Stimulated activated CD4-positive, alpha-beta T cell treated with anti-CD3 and anti-CD28 coated beads, TNF-alpha, amount 100 ng/mL, for 4 hours (primary cell): ENCODE measurements around the gene ADRA2B.

Experiments used
- DNase-seq, 3 experiments: peaks; one replicate each; pipeline ENCODE4 v3.0.0-alpha.2; 2020; ENCODE audit warnings: low read depth in 3 of 3

The ADRA2B gene

DNA sequence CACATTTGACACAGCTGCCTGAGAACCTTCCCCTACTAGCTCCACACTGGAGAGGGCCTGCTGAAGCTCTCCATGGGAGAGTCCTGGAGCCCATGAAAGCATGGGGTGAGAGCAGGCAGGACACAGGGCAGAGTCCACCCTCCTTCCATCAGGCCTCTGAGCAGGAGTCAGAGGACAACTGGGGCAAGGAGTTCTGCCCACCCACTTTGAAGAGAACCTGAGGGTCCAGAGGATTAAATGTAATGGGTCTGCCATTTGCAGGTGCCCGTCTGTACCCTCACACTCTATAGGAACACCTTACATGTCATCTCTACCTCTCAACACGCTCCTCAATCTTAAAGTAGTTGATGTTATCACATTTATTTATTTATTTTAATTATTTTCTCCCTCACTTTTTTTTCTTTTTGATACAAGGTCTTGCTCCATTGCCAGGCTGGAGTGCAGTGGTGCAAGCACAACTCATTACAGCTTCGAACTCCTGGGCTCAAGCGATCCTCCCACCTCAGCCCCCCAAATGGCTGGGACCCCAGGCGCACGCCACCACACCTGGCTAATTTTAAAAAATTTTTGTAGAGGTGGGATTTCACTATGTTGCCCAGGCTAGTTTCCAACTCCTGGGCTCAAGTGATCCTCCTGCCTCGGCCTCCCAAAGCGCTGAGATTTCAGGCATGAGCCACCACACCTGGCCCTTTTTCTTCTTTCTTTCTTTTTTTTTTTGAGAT is 10.2 kb downstream of the ADRA2B start:
- no peak for DNase-seq

DNA sequence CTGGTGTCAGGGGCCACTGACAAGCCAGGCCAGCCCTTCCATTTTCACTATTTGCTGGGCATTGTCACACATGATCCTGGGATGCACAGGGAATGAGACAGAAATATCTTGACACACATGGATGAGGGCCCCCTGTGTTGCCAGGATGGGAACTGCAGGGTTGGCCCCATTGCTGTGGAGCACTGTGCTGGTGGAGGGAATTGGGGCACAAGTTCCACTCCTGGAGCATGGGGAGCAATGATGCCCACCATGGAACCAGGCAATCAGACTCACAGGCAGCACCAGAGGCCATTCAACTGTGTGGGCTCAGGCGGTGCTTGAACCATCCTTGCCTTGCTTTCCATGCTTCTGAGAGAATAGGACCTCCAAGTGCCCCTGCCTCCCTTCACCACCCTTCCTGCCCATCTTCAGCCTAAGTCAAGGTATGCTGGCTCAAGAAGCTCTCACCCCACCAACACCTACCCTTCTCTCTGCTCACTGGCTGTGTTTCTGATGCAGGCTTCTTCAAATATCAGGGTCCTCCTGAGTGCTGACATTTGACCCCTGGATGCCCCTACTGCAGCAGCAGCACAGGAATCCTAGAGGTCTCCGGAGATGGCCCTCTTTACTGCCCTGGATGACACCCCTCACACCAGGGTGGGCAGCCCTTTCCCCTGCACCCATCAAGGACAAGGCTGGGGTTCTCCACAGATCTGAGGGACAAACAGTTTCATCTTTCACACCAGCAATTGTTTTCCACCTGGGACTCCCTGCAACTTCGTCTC is 11.0 kb downstream of the ADRA2B start:
- DNase-seq: no peak

DNA sequence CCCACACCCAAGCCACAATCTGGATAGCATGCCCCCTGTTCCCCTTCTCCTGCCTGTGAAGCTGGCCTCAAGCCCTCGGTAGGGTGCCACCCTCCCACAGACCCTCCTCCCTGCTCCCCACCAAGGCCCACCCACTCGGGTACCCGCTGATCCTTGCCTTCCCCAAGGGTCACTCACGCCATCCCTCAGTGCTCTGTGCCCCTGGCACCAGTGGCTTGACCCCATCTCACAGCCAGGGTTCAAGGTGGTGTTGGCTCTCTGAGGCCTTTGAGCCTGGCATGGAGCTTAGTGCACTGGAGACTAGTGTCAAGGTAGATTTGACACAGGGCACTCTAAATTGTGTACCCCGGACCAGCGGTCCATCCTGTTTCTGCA is 11.9 kb downstream of the ADRA2B start:
- DNase-seq: no peak

DNA sequence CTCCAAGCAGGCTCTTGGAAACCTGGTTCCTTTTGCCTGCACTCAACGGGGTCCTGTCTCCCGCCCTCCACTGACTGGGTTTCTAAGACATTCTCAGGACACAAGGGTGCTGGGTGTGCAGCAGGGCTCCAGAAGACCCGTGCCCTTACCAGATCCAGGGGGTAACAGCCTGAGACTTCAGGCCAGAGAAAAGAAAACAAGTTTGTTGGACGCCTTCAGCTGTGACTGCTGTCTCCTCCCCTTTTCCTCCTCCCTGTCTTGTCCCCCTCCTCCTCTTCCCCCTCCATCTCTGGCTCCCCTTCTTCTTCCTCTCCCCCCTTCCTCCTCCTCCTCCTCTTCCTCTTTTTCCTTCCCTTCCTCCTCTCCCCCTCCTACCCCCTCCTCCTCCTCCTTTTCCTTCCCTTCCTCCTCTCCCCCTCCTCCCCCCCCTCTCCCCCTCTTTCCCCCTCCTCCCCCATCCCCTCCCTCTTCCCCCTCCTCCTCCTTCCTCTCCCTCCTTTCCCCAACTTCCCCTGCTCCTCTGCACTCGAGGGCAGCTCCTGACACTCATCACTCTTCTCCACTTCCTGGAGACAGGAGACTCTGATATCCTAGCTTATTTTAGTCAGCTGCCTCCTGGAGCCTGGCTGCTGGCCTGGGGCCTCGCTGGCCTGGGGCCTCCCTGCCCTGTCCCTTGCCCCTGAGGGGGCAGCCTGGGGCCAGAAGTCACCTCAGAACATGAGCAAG is 12.4 kb downstream of the ADRA2B start:
- no peak for DNase-seq

DNA sequence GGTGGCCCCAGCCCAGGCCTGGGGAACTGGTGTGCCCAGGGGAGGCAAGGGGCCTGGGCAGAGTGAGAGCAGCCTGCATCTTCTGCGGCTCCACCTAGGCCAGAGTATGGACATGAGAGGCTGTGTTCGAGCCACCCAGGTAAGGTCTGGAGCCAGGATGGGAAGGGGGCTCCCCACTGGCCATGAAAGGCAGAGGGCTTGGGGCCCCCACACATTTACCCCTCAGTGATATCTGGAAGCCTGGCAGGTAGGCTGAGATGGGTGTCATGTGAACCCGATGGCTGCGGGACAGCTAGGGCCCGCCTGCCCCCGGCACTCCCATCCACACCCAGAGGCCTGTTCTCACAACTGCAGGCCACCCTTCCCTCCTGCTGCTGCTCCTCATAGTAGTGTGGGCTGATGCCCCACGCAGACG is 13.2 kb downstream of the ADRA2B start:
- DNase-seq: no peak

DNA sequence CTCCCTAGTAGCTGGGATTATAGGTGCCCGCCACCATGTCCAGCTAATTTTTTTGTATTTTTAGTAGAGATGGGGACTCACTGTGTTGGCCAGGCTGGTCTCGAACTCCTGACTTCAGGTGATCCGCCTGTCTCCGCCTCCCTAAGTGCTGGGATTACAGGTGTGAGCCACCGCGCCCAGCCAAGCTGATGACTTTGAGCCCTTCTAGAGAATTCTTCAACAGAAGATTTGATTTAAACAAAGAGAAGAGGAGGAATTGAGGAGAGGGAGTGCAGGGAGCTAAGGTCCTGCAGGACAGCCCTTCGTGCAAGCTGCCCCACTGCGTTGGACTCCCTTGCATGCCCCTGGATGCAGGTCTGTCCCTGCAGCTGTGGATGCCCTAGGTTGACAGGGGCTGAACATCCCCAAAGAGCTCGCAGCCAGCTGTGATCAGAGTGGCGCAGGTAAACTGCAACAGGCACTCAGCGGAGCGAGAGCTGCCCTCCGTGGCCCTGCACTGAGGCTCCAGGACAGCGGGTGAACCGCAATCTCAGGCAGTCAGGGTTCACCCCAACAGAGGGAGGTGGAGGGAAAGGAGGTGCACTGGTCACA is 13.7 kb downstream of the ADRA2B start:
- DNase-seq: no peak

DNA sequence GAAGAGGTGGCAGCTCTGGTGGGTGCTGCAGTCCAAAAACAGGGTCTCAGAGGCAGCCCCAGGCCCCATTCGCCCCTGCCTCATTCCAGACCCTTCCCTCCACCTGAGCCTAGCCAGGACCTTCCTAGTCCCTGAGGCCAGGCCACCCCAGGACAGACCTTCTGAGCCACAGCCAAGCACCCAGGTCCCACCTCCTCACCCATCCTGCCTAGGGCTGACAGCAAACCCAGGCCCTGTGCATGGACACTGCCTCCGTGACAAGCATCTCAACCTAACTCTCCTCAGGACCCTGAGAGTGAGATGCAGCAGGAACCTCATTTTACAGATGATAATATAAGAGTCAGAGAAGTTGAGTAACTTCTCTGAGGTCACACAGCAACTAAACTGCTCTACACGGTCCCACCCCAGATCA is 15.5 kb downstream of the ADRA2B start:
- DNase-seq: no peak

DNA sequence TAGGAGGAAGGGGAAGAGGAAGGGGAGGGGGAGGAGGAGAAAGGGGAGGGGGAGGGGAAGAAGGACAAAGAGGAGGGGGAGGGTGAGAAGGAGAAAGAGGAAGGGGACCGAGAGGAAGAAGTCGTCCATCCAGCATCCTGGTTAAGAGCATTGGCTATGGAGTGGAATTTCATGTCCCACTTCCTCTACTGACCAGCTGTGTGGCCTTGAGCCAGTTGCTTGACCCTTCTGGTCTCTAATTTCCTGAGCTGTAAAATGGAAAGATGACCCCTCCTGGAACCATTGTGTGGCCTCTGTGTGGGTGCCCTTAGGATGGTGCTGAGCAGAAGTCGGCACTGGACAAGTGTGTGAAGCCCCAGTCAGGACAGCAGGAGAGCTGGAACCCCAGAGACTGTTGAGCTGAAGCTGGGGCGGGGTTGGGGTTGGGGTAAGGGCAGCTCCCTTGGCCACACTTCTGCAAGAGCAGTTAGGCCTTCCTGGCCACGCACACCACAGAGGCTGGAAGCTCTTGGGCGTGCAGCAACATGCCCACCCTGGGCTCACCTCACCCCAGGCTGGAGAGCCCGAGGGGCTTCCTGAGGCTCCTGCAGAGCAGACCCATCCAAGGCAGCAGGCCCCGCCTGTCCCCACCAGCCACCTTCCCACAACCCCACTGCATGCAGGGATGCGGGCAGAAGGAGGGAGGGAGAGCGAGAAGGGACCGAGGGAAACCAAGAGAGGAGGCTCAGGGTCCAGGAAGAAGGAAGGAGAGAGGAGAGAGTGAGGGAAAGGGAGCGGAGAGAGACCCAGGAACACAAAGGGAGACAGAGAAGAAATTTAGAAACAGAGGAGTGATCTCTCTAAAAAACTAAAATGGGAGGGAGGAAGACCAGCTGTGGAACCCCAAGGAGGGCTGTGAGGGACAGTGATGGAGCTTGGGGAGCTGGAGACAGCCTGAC is 16.2 kb downstream of the ADRA2B start:
- no peak for DNase-seq

DNA sequence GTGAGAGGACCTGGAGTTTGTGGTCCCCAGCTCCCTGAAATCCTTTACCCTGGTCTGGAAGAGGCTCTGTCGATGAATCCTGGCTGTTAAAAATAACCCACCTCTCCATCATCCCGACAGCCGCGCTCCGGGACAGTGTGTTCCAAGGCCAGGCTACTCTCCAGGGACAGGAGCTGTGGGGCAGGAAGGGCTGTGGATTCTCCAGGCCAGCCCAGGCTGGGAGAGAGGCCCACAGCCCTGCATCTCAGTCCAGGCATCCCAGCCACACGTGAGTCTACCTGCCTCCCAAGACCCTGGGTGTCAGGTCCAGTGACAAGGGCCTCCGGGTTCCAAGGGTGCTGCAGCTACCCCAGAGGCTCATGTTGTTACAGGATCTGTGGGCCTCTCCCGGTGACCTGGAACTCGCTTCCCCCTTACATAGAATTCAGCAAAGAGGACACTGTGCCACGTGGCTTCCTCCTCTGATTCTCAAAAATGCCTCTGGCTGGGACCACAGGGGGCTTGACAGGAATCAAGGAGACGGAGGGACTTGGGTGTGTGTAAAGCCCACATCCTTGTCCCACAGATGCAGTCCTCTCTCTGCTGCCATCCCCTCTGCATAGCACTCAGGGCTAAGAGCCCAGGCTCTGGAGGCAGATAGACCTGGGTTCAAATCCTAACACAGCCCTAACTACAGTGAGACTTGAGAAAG is 17.3 kb downstream of the ADRA2B start:
- no peak for DNase-seq

DNA sequence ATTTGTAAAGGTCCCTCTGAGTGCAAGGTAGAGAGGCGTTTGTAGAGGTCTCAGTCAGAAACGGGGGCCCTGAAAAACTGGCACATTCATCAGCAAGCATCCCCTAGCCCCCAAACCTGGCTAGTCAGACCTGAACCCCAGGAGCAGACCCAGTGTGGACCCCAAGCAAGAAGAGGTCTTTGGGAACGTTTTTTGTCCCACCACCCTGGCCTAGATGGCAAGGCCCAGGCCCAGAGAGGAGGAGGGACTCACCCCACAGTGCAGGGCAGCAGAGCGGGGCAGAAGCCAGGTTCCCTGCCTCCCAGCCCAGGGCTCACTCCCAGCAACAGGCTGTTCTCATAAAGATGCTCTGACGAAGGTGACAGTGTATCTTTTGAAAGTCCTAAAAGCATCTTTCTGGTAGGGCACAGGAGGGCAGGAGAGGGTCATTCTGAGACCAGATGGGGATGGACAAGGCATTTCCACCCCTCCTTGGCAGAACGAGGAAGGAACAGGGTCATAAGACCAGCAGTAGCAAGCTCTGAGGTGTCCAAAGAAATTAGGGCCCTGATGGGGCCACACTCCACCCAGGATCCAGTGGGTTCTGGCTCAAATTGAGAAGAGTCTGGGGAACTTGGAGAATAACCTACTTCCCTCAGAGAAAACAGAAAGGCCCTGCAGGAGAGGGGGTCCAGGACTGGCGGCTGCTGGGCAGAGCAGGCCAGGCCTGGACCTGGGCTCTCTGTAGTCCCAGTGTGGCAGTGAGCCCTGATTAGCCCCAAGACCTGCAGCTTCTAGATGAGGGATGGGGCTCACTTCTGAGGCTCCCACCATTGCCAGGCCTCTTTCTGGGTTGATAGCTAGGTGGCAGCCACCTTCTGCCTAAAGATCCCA is 18.2 kb downstream of the ADRA2B start:
- DNase-seq: no peak

DNA sequence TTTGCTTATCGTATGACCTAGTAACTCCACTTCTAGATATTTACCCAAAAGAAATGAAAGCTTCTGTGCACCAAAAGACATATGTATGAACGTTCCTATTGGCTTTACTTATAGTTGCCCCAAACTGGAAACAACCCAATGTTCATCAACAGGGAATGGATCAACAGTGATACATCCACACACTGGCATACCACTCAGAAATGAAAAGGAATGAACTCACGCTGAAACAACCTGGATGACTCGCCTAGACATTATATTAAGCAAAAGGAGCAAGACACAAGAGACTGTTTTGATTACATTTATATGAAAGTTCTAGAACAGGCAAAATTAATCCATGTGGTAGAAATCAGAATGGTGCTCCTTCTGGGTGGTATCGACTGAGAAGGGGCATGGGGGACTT is 18.9 kb downstream of the ADRA2B start:
- DNase-seq: no peak

DNA sequence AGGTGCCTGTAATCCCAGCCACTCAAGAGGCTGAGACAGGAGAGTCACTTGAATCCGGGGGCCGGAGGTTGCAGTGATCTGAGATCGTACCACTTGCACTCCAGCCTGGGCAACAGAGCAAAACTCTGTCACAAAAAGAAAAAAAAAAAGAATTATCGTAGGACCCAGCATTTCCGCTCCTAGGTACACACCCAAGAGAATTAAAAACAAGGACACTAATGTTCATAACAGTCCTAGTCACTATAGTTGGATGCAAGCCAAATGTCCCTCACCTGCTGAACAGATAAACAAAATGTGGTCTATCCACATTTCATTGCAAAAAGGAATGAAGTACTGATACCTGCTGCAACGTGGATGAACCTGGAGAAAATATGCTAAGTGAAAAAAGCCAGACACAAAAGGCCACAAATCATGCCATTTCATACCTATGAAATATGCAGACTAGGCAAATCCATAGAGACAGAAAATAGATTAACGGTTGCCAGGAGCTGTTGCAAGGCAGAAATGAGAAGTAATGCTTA is 21.2 kb downstream of the ADRA2B start:
- DNase-seq: no peak

DNA sequence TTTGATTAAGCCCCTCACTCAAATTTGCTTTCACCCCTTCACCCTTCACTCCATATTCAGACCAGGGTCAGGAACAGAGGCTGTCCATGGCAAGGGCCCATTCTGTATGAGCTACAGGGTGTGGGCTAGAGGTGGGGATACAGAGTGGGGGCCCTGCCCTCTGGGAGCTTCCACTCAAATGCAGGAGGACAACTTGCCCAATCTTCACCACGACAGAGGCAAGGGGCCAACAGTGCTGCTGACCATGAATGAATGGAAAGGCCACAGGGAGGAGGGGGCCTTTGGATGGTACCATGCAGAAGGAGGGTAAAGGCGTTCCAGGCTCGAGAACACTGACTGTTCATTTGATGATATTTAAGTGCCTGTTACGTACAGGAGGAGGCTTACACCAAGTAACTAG is 22.8 kb downstream of the ADRA2B start:
- no peak for DNase-seq

DNA sequence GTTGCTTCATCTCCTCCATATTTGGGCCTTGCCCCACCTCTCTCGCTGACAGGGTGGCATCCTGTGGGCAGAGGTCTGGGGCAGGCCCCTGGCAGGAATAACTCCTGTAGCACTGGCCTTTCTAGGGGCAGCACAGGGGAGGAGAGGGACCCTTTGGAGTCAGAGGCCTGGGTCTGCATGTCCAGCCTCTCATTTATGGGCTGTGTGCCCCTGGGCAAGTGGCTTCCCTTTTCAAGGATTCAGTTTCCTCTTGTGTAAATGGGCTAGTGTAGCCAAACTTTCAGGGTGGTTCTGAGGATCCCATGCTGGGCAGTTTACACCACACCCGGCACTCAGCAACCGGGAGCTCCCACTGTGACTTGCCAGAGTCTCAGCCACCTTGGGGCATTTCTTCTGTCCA is 23.4 kb downstream of the ADRA2B start:
- no peak for DNase-seq

DNA sequence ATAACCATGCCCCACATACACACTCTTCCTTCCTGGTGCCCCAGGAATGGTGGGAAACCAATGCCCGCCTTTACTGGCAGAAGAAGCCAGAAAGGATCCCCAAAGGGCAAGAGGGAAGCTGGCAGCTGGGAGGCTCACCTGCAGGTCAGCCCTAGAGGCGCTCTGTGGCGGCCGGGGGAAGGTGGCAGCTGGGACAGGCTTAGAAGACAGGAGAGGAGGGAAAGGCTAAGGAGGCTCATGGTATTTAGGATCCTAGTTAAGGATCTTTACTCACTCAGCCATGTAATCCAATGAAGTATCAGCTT is 23.8 kb downstream of the ADRA2B start:
- DNase-seq: no peak

DNA sequence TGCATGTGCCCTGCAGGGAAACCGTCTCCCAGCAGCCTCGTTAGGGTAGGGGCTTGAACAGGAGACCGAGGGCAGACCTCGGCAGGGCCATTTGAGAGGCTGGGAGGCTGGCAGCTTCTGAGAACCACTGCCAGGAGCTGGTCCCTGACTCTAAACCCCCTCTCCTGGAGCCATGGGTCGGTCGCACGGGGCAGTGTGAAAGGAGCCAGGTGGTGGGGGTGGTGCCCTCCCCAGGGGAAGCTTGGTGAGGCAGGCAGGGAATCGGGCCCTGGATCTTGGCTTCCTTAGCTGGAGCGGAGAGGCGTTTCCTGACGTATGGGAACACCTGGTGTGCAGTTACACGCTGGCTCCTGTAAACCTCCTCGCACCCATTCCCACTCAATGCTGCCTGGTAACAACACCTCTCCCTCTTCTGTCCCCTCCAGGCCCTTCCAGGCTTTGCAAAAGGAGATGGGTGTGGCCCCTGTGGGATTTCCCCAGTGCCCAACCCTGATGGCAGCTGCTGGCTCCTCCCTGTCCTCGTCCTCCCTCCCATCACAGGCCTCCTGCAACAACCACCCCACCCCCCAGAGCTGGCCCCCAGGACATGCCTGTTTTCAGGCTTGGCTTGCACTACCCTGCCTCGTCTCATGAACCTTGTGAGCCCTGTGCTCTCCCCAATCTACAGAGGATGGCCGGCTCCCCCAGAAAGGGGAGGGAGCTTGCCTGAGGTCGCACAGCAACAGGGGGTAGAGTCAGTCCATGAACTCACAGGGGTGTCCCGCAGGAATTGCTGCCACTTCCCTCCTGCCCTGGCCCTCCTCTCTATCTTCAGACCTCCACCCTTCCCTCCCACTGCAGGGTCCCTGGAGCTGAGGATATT is 24.4 kb downstream of the ADRA2B start:
- DNase-seq: no peak

DNA sequence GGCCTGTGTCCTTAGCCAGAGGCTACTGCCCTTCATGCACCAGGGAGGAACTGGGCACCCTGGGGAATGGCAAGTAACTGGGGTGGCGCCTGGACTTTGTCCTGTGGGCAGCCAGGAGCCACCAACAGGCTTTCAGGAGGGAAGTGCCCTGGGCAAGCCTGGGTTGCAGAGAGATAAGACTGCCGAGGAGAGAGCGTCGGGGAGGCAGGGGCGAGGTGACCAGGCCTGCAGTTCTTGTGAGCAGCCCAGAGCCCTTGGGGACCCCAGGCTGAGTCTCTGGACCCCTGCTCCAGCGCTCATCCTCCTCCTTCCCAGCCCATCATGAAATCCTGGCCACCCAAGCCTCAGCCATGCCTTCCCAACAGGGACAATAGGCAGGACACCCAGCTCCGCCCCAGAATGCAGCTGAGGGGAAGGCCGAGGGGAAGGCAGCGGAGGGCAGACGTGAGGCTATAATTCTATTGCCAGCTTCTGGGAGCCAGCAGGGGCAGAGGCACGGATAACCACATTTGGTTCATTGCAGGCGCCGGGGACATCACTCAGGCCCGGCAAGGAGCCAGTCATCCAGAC is 25.1 kb downstream of the ADRA2B start:
- DNase-seq: no peak

DNA sequence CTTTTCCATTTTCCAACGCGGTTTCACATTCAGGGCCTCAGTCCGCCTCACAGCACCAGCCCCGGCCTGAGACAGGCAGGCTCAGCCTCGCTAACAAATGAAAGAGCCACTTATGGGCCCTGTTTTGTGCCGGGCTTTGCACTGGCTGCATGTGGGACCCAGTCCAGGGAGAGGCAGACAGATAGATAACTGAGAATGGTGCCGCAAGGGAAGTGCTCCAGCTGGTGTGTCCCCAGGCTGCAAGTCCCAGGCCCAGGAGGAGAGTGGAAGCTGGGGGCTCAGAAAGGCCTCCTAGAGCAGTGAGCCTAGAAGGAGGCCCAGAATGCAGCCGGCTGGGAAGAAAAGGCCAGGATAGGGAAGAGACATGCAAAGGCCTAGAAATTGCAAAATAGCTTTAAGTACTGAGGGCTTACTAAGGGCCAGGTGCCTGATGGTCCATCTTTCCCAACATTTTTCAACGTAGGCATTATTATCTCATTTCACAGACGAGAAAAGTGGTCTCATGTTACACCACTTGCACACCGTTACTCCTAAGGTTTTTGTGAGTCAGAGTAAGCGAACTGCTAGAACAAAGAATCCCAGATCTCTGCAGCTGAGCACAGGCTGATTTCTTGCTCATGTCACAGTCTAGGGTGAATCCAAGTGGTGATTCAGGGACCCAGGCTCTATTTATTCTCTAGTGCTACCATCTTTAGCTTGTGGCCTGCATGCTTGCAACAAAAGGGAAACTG is 26.0 kb downstream of the ADRA2B start:
- no peak for DNase-seq
